Brain microvascular endothelial cell (primary cell): Measurements from ENCODE around the gene KRTAP10-10.
"Not testable (repeated sequence)": the region's sequence is repeated elsewhere in the genome, so short reads cannot be mapped to it uniquely, and the experiment has no call there.

Source experiments
- DNase-seq: peaks from one replicate; pipeline ENCODE4 v3.0.0-alpha.2; 2020
- H3K27ac ChIP-seq: fragments of 250-450 bp; sonication (Bioruptor Pico); 2 replicates; pipeline ENCODE4 v1.5.1; 2020; ENCODE audit warnings: mild to moderate bottlenecking, moderate library complexity
- H3K27me3 ChIP-seq: fragments of 250-450 bp; sonication (Bioruptor Pico); replicated peaks from 2 replicates; pipeline ENCODE4 v1.5.1; 2020; ENCODE audit warnings: mild to moderate bottlenecking
- H3K36me3 ChIP-seq: fragments of 250-450 bp; sonication (Bioruptor Pico); replicated peaks from 2 replicates; pipeline ENCODE4 v1.5.1; 2020; ENCODE audit warnings: mild to moderate bottlenecking
- H3K4me3 ChIP-seq: 2 replicates; pipeline ENCODE4 v1.5.1; 2011; ENCODE audit warnings: low read depth, mild to moderate bottlenecking, control low read depth, low read length, moderate library complexity
- CTCF ChIP-seq: IDR thresholded peaks from 2 replicates; pipeline ENCODE4 v1.5.1; 2011; ENCODE audit warnings: low read depth, mild to moderate bottlenecking, moderate library complexity, low read length, control low read depth, inconsistent platforms; ENCODE audit errors: missing control alignments
- in situ Hi-C: cut with HindIII; loops from 2 replicates; pipeline ENCODE4 v1.10.0; 2017; ENCODE audit warnings: low sequenced_read_pairs, low pct_ligation_motif_present

Gene KRTAP10-10

GRCh38 chr21:44628707-44629391 is 8.3 kb upstream of the KRTAP10-10 start:
- in situ Hi-C loops: no loop called here
- H3K27ac ChIP-seq: no peak overlapping the region
- no peaks in the 10 kb centered on the region for H3K27me3 ChIP-seq
- no peak overlapping the region for H3K4me3 ChIP-seq
- no peak for TF ChIP-seq CTCF
- no peaks in the 10 kb centered on the region for H3K36me3 ChIP-seq
- no peak for DNase-seq

- in situ Hi-C loops: no loop called here
- Histone ChIP-seq H3K27me3 (no peaks in the 10 kb centered on the region), H3K27ac (no peak overlapping the region), H3K4me3 (no peak overlapping the region), H3K36me3 (no peaks in the 10 kb centered on the region)
- DNase-seq: no peak
- no peak for TF ChIP-seq CTCF
Measured at GRCh38 chr21:44630440-44630839, 6.7 kb upstream of the KRTAP10-10 start.

GRCh38 chr21:44632067-44632466 is 5.1 kb upstream of the KRTAP10-10 start:
- in situ Hi-C loops: no loop called here
- Histone ChIP-seq H3K27ac (no peak overlapping the region), H3K36me3 (no peaks in the 10 kb centered on the region), H3K4me3 (no peak overlapping the region), H3K27me3 (no peaks in the 10 kb centered on the region)
- DNase-seq: no peak
- TF ChIP-seq CTCF: no peak

- TF ChIP-seq CTCF: no peak
- DNase-seq: no peak
- Histone ChIP-seq H3K27me3 (no peaks in the 10 kb centered on the region), H3K27ac (no peak overlapping the region), H3K36me3 (no peaks in the 10 kb centered on the region), H3K4me3 (no peak overlapping the region)
- in situ Hi-C loops: no loop called here
Measured at GRCh38 chr21:44636209-44637017, 743 bp upstream of the KRTAP10-10 start.

- H3K27me3 ChIP-seq, DNase-seq, H3K27ac ChIP-seq, H3K4me3 ChIP-seq, H3K36me3 ChIP-seq, in situ Hi-C loops: not testable (repeated sequence)
Measured at GRCh38 chr21:44637851-44638348, 744 bp downstream of the KRTAP10-10 start.

- in situ Hi-C loops, H3K27me3 ChIP-seq, H3K27ac ChIP-seq, H3K36me3 ChIP-seq, H3K4me3 ChIP-seq, DNase-seq: not testable (repeated sequence)
Measured at GRCh38 chr21:44638506-44639330, 1.6 kb downstream of the KRTAP10-10 start.
